Urinary bladder (tissue), 2 donors: ENCODE data around the gene KMT5B. TPM values are rescaled to one million over a fixed set of nuclear protein-coding genes. Genes with fewer than 3 reads are reported as not detected.

Source experiments
- polyA plus RNA-seq: library from polyadenylated mRNA; stranded (reverse); fragments of 200-250 nt; gene quantifications from one replicate; pipeline ENCODE4 v1.2.3, GENCODE V29; 2013
- total RNA-seq: library from RNA; depleted of rRNA; stranded (reverse); fragments of >200 nt; gene quantifications from one replicate; pipeline ENCODE4 v1.2.3, GENCODE V29; 2014
- donor health status: healthy.

KMT5B gene
- total and polyA plus RNA-seq, 2 donors: 24.5 to 78.5 TPM

Other genes with a start within 250 kb of the KMT5B start
- gene UNC93B1, start 209.2 kb downstream of the KMT5B start, total RNA-seq: 20.5 TPM
- 34.9 TPM for gene UNC93B1, start 209.2 kb downstream of the KMT5B start, polyA plus RNA-seq
- gene ALDH3B1, start 203.0 kb downstream of the KMT5B start, total RNA-seq: 4.6 TPM
- gene ALDH3B1, start 203.0 kb downstream of the KMT5B start, polyA plus RNA-seq: 14.4 TPM
- 57.0 TPM for gene NDUFS8, start 182.6 kb downstream of the KMT5B start, total RNA-seq
- 172 TPM for gene NDUFS8, start 182.6 kb downstream of the KMT5B start, polyA plus RNA-seq
- 43.4 TPM for gene TCIRG1, start 174.3 kb downstream of the KMT5B start, total RNA-seq
- gene TCIRG1, start 174.3 kb downstream of the KMT5B start, polyA plus RNA-seq: 108 TPM
- 26.2 TPM for gene CHKA, start 91.9 kb downstream of the KMT5B start, total RNA-seq
- gene CHKA, start 91.9 kb downstream of the KMT5B start, polyA plus RNA-seq: 20.2 TPM
- gene C11orf24, start 58.7 kb upstream of the KMT5B start, total RNA-seq: 21.7 TPM
- gene C11orf24, start 58.7 kb upstream of the KMT5B start, polyA plus RNA-seq: 29.0 TPM
- gene LRP5, start 99.3 kb upstream of the KMT5B start, total RNA-seq: 30.8 TPM
- 54.8 TPM for gene LRP5, start 99.3 kb upstream of the KMT5B start, polyA plus RNA-seq
- 288 TPM for gene PPP6R3, start 247.5 kb upstream of the KMT5B start, total RNA-seq
- gene PPP6R3, start 247.5 kb upstream of the KMT5B start, polyA plus RNA-seq: 46.8 TPM